ENCODE results near the gene AKR7A2. TPM values are rescaled to one million over a fixed set of nuclear protein-coding genes. Genes with fewer than 3 reads are reported as not detected.

Gene AKR7A2
- total RNA-seq, 4 donors from 2014 or later = 45.2 to 68.2 (median 59.6) TPM

DNA sequence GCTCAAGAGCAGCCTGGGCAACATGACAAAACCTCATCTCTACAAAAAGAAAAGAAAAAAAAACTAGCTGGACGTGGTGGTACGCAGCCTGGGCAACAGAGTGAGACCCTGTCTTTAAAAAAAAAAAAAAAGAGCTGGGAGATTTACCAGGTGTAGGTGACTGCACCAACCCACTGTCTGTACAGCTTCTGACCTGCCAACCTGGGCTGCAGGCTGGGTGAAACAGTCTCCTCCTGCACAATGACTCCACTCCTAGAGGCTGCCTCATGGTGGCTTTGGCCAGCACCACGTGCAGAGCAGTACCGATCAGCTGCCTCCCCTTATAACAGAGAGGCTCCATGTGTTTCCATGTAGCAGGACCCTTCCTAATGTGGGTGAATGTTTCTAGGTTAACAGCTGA lies 56.7 kb downstream of the AKR7A2 start:
- Histone ChIP-seq H3K36me3 (peaks cover 29 to 57% (median 54%) of the 10 kb centered on the region in 4 donors), H3K4me3 (no peak overlapping the region), H3K27me3 (no peaks in the 10 kb centered on the region), H3K9me3 (no peaks in the 10 kb centered on the region), H3K27ac (replicated peaks in 1 of 4) (no peak overlapping the region), H3K4me1 (peaks cover 24 to 34% (median 30%) of the 10 kb centered on the region in 4 donors)
- no peak for DNase-seq (ENCODE audit: extremely low spot score)
- WGBS = 78% methylated on average over 4 of the region's 4 CpGs
- intact Hi-C loops (cut with DNase I) = loop anchor here (10.0 kb wide), 1 partner anchor 50 kb away; no protein-coding TSS in a partner anchor
- TF ChIP-seq EP300 (IDR thresholded peaks at IDR 0.05) (no peak), POLR2A (IDR thresholded peaks at IDR 0.05; ENCODE audit: low read depth) (no peak), POLR2AphosphoS5 (IDR thresholded peaks at IDR 0.05) (no peak)
- TF ChIP-seq, protein P1, sequence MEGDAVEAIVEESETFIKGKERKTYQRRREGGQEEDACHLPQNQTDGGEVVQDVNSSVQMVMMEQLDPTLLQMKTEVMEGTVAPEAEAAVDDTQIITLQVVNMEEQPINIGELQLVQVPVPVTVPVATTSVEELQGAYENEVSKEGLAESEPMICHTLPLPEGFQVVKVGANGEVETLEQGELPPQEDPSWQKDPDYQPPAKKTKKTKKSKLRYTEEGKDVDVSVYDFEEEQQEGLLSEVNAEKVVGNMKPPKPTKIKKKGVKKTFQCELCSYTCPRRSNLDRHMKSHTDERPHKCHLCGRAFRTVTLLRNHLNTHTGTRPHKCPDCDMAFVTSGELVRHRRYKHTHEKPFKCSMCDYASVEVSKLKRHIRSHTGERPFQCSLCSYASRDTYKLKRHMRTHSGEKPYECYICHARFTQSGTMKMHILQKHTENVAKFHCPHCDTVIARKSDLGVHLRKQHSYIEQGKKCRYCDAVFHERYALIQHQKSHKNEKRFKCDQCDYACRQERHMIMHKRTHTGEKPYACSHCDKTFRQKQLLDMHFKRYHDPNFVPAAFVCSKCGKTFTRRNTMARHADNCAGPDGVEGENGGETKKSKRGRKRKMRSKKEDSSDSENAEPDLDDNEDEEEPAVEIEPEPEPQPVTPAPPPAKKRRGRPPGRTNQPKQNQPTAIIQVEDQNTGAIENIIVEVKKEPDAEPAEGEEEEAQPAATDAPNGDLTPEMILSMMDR (IDR thresholded peaks at IDR 0.05) = no peak

DNA sequence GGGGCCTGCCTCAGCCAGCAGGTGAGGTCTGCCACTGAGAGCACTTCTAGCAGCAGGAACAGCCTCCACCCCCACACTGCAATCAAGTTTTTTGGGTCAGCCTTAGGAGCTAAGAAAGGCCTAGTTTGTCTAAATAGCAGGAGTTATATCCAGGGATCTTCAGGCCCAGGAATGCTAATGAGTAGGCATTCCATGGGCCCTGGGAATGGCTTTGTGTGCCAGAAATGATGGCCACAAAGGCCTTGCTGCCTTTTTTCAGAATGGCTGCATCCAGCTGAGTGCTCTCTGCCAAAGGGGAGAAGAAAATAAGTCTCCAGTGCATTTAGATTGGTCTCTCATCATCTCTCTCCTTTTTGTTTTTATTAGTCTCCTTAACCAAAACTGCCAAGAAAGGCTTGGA lies 57.5 kb downstream of the AKR7A2 start:
- H3K4me3 ChIP-seq = no peak overlapping the region
- H3K27ac ChIP-seq (replicated peaks in 1 of 4) = no peak overlapping the region
- DNase-seq (ENCODE audit: extremely low spot score) = no peak
- H3K4me1 ChIP-seq = peaks cover 29 to 43% (median 37%) of the 10 kb centered on the region in 4 donors
- TF ChIP-seq, protein P1 (IDR thresholded peaks at IDR 0.05) = no peak
- no peak for TF ChIP-seq EP300 (IDR thresholded peaks at IDR 0.05)
- no peak for TF ChIP-seq POLR2A (IDR thresholded peaks at IDR 0.05; ENCODE audit: low read depth)
- no peak for TF ChIP-seq POLR2AphosphoS5 (IDR thresholded peaks at IDR 0.05)
- peaks cover 28 to 48% (median 45%) of the 10 kb centered on the region in 4 donors for H3K36me3 ChIP-seq
- no peaks in the 10 kb centered on the region for H3K9me3 ChIP-seq
- intact Hi-C loops (cut with DNase I) = loop anchor here (5.0 to 10.0 kb wide), 2 partner anchors 50 to 408 kb away; partner anchors contain the start of gene HTR6
- H3K27me3 ChIP-seq = no peaks in the 10 kb centered on the region

Small RNAs within 50 kb of the gene (small RNA-seq; reads per million reads assigned to genes)
- 0 reads per million in 3 donors for gene RNU6-1099P

Other genes starting within 250 kb of the AKR7A2 start
- gene UBR4, start 101.9 kb downstream of the AKR7A2 start, total RNA-seq = 100 to 1,000 TPM; 132 to 268 (median 170) TPM
- 10 to 100 TPM; 16.2 to 43.1 (median 36.1) TPM for gene EMC1, start 60.6 kb downstream of the AKR7A2 start, total RNA-seq
- gene MRTO4, start 60.3 kb downstream of the AKR7A2 start, total RNA-seq = 10 to 100 TPM in 3 of 4 donors, 1 to 10 TPM in 1; 10.0 to 26.2 (median 16.9) TPM
- gene AKR7A3, start 23.4 kb downstream of the AKR7A2 start, total RNA-seq = 1 to 10 TPM in 1 of 4 donors, under 1 TPM in 3; 0.13 to 1.6 (median 0.66) TPM
- gene SLC66A1, start 182 bp upstream of the AKR7A2 start, total RNA-seq = 10 to 100 TPM in 3 of 4 donors, 1 to 10 TPM in 1; 10.0 to 16.5 (median 11.3) TPM
- 100 to 1,000 TPM; 186 to 261 (median 203) TPM for gene CAPZB, start 173.4 kb upstream of the AKR7A2 start, total RNA-seq